CD14-positive monocyte (primary cell): ENCODE measurements around the gene SLC26A9. TPM values are rescaled to one million over a fixed set of nuclear protein-coding genes. Genes with fewer than 3 reads are reported as not detected.

Experiments used
- DNase-seq, 3 donors: peaks; one replicate each; pipeline ENCODE4 v3.0.0-alpha.2; 2011 to 2022
- H2AFZ ChIP-seq: 2 replicates; pipeline ENCODE4 v1.6.0; 2012; ENCODE audit warnings: mild to moderate bottlenecking, low read depth, low read length, inconsistent platforms; ENCODE audit not compliant: insufficient read depth, poor library complexity, severe bottlenecking
- H3K27ac ChIP-seq, 2 donors: 1 replicate in 1 of 2; 2 replicates in 1 of 2; pipeline ENCODE4 v1.5.1; 2012 to 2013; ENCODE audit warnings: low read length in 2 of 2, control low read depth in 1 of 2, inconsistent platforms in 1 of 2, low read depth in 1 of 2, mild to moderate bottlenecking in 1 of 2
- H3K27me3 ChIP-seq, 2 donors: one replicate each; pipeline versions ENCODE4 v1.6.0 to v1.6.1; 2011 to 2013; ENCODE audit warnings: low read length in 2 of 2; ENCODE audit not compliant: control insufficient read depth in 2 of 2, insufficient read depth in 2 of 2
- H3K36me3 ChIP-seq, 2 donors: replicated peaks in 1 of 2; 1 replicate in 1 of 2; 2 replicates in 1 of 2; pipeline versions ENCODE4 v1.5.1 to v1.6.1; 2012 to 2013; ENCODE audit warnings: low read length in 2 of 2, control low read depth in 1 of 2, inconsistent platforms in 1 of 2, mild to moderate bottlenecking in 1 of 2; ENCODE audit not compliant: insufficient read depth in 2 of 2, control insufficient read depth in 1 of 2
- H3K4me1 ChIP-seq, 2 donors: 1 replicate in 1 of 2; 2 replicates in 1 of 2; pipeline versions ENCODE4 v1.5.1 to v1.6.1; 2012 to 2013; ENCODE audit warnings: low read length in 2 of 2, control low read depth in 1 of 2, inconsistent platforms in 1 of 2, mild to moderate bottlenecking in 1 of 2, moderate library complexity in 1 of 2; ENCODE audit not compliant: insufficient read depth in 2 of 2, control insufficient read depth in 1 of 2
- H3K4me2 ChIP-seq: replicated peaks from 2 replicates; pipeline ENCODE3; 2012; ENCODE audit warnings: low read length, moderate library complexity, mild to moderate bottlenecking; ENCODE audit not compliant: poor library complexity, severe bottlenecking; ENCODE audit errors: extremely low read depth
- H3K4me3 ChIP-seq, 3 experiments: fragments of 200-600 bp in 1 of 3; sonication (generic) in 1 of 3; replicated peaks in 1 of 3; 1 replicate in 2 of 3; 2 replicates in 1 of 3; pipeline ENCODE4 v1.5.1; 2011 to 2013; ENCODE audit warnings: low read length in 3 of 3, mild to moderate bottlenecking in 3 of 3, control low read depth in 2 of 3, low read depth in 2 of 3, inconsistent platforms in 1 of 3, moderate library complexity in 1 of 3
- H3K79me2 ChIP-seq: 2 replicates; pipeline ENCODE4 v1.6.0; 2012; ENCODE audit warnings: mild to moderate bottlenecking, control low read depth, inconsistent platforms, low read length, moderate library complexity; ENCODE audit not compliant: insufficient read depth
- H3K9ac ChIP-seq: 2 replicates; pipeline ENCODE4 v1.6.0; 2017; ENCODE audit warnings: low read length, mild to moderate bottlenecking; ENCODE audit not compliant: insufficient read depth, poor library complexity, severe bottlenecking
- H3K9me3 ChIP-seq, 2 donors: replicated peaks in 1 of 2; 1 replicate in 1 of 2; 2 replicates in 1 of 2; pipeline versions ENCODE4 v1.5.1 to v1.6.1; 2012 to 2013; ENCODE audit warnings: low read length in 2 of 2, control low read depth in 1 of 2; ENCODE audit not compliant: control insufficient read depth in 1 of 2, insufficient read depth in 1 of 2
- H4K20me1 ChIP-seq: 2 replicates; pipeline ENCODE4 v1.6.0; 2012; ENCODE audit warnings: mild to moderate bottlenecking, low read length, control low read depth, moderate library complexity; ENCODE audit not compliant: insufficient read depth
- H3K27ac Mint-ChIP-seq, 7 donors: one replicate each; pipeline ENCODE4 v1.8.0; 2020; ENCODE audit warnings: mild to moderate bottlenecking in 7 of 7, mixed read lengths in 7 of 7, moderate library complexity in 6 of 7, inconsistent platforms in 2 of 7
- H3K27me3 Mint-ChIP-seq, 3 donors: one replicate each; pipeline ENCODE4 v1.8.0; 2021 to 2022; ENCODE audit warnings: low read depth in 3 of 3, mild to moderate bottlenecking in 3 of 3, mixed read lengths in 3 of 3, moderate library complexity in 3 of 3, inconsistent platforms in 1 of 3
- H3K36me3 Mint-ChIP-seq, 2 donors: one replicate each; pipeline ENCODE4 v1.8.0; 2020; ENCODE audit warnings: mixed read lengths in 2 of 2, inconsistent platforms in 1 of 2, mild to moderate bottlenecking in 1 of 2
- H3K4me1 Mint-ChIP-seq: one replicate; pipeline ENCODE4 v1.8.0; 2020; ENCODE audit warnings: mild to moderate bottlenecking, mixed read lengths
- H3K4me3 Mint-ChIP-seq, 2 donors: one replicate each; pipeline ENCODE4 v1.8.0; 2020; ENCODE audit warnings: mild to moderate bottlenecking in 2 of 2, mixed read lengths in 2 of 2, moderate library complexity in 1 of 2
- H3K9me3 Mint-ChIP-seq, 7 donors: one replicate each; pipeline ENCODE4 v1.8.0; 2020 to 2022; ENCODE audit warnings: mixed read lengths in 7 of 7, mild to moderate bottlenecking in 6 of 7, moderate library complexity in 6 of 7, inconsistent platforms in 2 of 7
- WGBS: methylation state at CpG from one replicate; pipeline ENCODE4 v1.1.5; 2013; ENCODE audit warnings: missing lambda C conversion rate; ENCODE audit not compliant: insufficient coverage; 5-methylcytosine and 5-hydroxymethylcytosine counted together
- intact Hi-C, 2 donors: fragments of 100-400 bp; cut with micrococcal nuclease; formaldehyde crosslinking; loops; one replicate each; pipeline versions ENCODE4 v1.15.0 to v1.15.1; 2023
- polyA plus RNA-seq, 3 donors: library from polyadenylated mRNA; depleted of rRNA in 1 of 3; unstranded in 2 of 3; stranded (reverse) in 1 of 3; fragments of 300-500 nt in 2 of 3; fragments of >200 nt in 1 of 3; fragmentation: Illumina TruSeq in 2 of 3; gene quantifications; 1 replicate in 2 of 3; 2 replicates in 1 of 3; pipeline ENCODE4 v1.2.3, GENCODE V29; 2012 to 2021
- TF ChIP-seq, protein P1 (sequence below): fragments of 200-600 bp; IDR thresholded peaks from one replicate; pipeline ENCODE4 v1.8.0; 2022; ENCODE audit warnings: antibody characterized with exemption, mild to moderate bottlenecking

Gene SLC26A9
- polyA plus RNA-seq, 3 donors, result 0.04 TPM; not detected in 2

DNA sequence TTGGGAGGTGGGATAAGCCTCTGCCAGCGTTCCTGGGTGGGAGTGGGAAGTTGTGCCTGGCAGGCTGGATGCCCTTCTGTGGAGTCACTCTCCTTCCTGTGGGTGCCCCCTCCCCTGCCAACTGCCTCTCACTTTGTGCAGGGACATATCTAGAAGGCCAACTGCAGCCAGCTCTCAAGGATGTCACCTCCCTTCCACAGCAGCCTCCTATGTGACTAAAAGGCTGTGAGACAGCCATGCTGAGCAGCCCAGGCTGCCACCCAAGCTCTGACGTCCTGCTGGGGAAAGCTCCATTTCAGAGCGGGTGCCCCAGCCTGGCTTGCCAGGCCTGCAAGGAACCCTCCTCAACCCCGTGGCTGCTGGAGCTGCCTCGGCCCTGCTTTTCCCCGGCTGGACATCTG is 19.6 kb upstream of the SLC26A9 start:
- Histone ChIP-seq H3K4me3 (peak overlapping the region in 1 of 3 experiments; percentile 14), H3K79me2 (no peaks in the 10 kb centered on the region), H2AFZ (no peak overlapping the region), H3K9me3 (no peaks in the 10 kb centered on the region), H3K4me1 (peaks cover 18 to 33% of the 10 kb centered on the region in 2 donors), H3K27me3 (no peaks in the 10 kb centered on the region), H3K4me2 (no peak overlapping the region), H3K9ac (no peak overlapping the region), H3K27ac (no peak overlapping the region), H3K36me3 (no peaks in the 10 kb centered on the region), H4K20me1 (no peaks in the 10 kb centered on the region)
- no peak for DNase-seq
- H3K4me3 Mint-ChIP-seq, result no peak overlapping the region
- 79% methylated on average over 3 of the region's 6 CpGs for WGBS
- no peak overlapping the region for H3K27ac Mint-ChIP-seq
- peaks cover 32% of the 10 kb centered on the region for H3K4me1 Mint-ChIP-seq
- no peaks in the 10 kb centered on the region for H3K36me3 Mint-ChIP-seq
- TF ChIP-seq, protein P1, sequence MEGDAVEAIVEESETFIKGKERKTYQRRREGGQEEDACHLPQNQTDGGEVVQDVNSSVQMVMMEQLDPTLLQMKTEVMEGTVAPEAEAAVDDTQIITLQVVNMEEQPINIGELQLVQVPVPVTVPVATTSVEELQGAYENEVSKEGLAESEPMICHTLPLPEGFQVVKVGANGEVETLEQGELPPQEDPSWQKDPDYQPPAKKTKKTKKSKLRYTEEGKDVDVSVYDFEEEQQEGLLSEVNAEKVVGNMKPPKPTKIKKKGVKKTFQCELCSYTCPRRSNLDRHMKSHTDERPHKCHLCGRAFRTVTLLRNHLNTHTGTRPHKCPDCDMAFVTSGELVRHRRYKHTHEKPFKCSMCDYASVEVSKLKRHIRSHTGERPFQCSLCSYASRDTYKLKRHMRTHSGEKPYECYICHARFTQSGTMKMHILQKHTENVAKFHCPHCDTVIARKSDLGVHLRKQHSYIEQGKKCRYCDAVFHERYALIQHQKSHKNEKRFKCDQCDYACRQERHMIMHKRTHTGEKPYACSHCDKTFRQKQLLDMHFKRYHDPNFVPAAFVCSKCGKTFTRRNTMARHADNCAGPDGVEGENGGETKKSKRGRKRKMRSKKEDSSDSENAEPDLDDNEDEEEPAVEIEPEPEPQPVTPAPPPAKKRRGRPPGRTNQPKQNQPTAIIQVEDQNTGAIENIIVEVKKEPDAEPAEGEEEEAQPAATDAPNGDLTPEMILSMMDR, result no peak
- intact Hi-C loops, result no loop called here
- peaks cover 0 to 9% (median 5%) of the 10 kb centered on the region in 3 donors for H3K27me3 Mint-ChIP-seq
- H3K9me3 Mint-ChIP-seq, result no peaks in the 10 kb centered on the region

DNA sequence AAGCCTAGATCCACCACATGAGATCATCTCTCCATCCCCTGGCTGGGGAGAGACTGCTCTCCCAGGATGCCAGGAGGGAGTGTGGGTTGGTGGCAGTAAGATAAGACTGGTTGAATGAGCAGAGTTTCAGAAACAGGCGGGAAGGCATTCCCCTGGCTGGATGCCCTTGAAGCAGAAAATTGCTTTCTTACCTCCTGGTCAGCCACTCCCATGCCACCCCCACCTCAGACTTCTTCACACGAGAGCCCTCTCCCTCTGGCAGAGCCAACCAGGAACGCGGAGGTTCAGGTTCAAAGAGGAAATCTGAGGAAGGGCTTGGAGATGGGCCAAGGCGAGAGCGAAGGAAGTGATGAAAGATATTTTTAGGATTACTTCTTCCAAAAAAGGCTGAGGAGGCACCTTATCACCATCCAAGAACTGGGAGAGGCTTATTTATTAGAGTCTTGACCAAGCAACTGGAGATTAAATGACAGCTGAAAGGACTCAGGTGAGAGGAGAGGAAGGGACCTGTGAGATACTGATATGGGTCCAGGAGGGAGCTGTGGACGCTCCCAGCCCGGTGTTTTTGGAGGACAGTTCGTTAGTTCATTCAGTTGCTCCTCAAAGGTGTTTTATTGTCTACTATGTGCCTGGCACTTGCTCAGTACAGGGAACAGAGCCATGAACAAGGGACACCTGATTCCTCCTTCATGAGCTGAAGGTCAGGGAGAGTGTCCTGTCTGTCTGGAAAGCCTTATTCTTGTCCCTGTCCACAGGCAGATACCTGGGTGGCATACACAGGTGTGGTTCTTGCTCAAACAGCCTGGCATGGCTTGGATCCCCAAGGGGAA is 18.9 kb upstream of the SLC26A9 start:
- no peaks in the 10 kb centered on the region for H4K20me1 ChIP-seq
- H3K79me2 ChIP-seq, result no peaks in the 10 kb centered on the region
- H3K4me3 Mint-ChIP-seq, result no peak overlapping the region
- DNase-seq, result peak; percentile 5 to 31 (median 19)
- H3K27ac ChIP-seq, result no peak overlapping the region
- H3K9ac ChIP-seq, result no peak overlapping the region
- WGBS, result 57% methylated on average over 4 of the region's 9 CpGs
- no peaks in the 10 kb centered on the region for H3K36me3 Mint-ChIP-seq
- no peaks in the 10 kb centered on the region for H3K36me3 ChIP-seq
- H3K4me2 ChIP-seq, result peak overlapping the region; percentile 1
- peaks cover 18 to 33% of the 10 kb centered on the region in 2 donors for H3K4me1 ChIP-seq
- TF ChIP-seq, protein P1, result no peak
- H3K27ac Mint-ChIP-seq, result no peak overlapping the region
- no peaks in the 10 kb centered on the region for H3K9me3 ChIP-seq
- intact Hi-C loops, result no loop called here
- H3K4me1 Mint-ChIP-seq, result peaks cover 32% of the 10 kb centered on the region
- no peak overlapping the region for H2AFZ ChIP-seq
- peaks cover 4 to 9% (median 5%) of the 10 kb centered on the region in 3 donors for H3K27me3 Mint-ChIP-seq
- peak overlapping the region in 1 of 3 experiments; percentile 14 for H3K4me3 ChIP-seq
- H3K27me3 ChIP-seq, result no peaks in the 10 kb centered on the region
- no peaks in the 10 kb centered on the region for H3K9me3 Mint-ChIP-seq
